ENCODE results near the gene TAS1R3.
A peak's percentile ranks its signal among the peaks of the same experiment; 100 is the strongest.

Gene TAS1R3

GRCh38 chr1:1346501-1346890, 15.4 kb downstream of the TAS1R3 start:
- Mint-ChIP-seq H3K4me1 (peaks cover 19% of the 10 kb centered on the region), H3K27me3 (ENCODE audit: low read depth, poor library complexity) (no peaks in the 10 kb centered on the region), H3K36me3 (ENCODE audit: low read depth) (no peaks in the 10 kb centered on the region), H3K9me3 (no peaks in the 10 kb centered on the region), H3K27ac (no peak overlapping the region), H3K4me3 (peak overlapping the region; percentile 82)
- no peak for TF ChIP-seq CTCF (IDR thresholded peaks at IDR 0.05)
- no peak for DNase-seq

- H3K27me3 Mint-ChIP-seq (ENCODE audit: low read depth, poor library complexity): no peaks in the 10 kb centered on the region
Observed at GRCh38 chr1:1347026-1347595, 16.0 kb downstream of the TAS1R3 start.

GRCh38 chr1:1347663-1348419, 16.8 kb downstream of the TAS1R3 start:
- Mint-ChIP-seq H3K27ac (no peak overlapping the region), H3K4me1 (peaks cover 29% of the 10 kb centered on the region), H3K9me3 (no peaks in the 10 kb centered on the region), H3K27me3 (ENCODE audit: low read depth, poor library complexity) (peaks cover 3% of the 10 kb centered on the region), H3K4me3 (peak overlapping the region; percentile 82), H3K36me3 (ENCODE audit: low read depth) (no peaks in the 10 kb centered on the region)
- no peak for TF ChIP-seq CTCF (IDR thresholded peaks at IDR 0.05)
- DNase-seq: peak; percentile 58

More at GRCh38 chr1:1347026-1347595, 16.0 kb downstream of the TAS1R3 start:
- TF ChIP-seq CTCF (IDR thresholded peaks at IDR 0.05): no peak
- H3K27ac Mint-ChIP-seq: no peak overlapping the region
- DNase-seq: no peak
- H3K4me1 Mint-ChIP-seq: peaks cover 22% of the 10 kb centered on the region
- H3K9me3 Mint-ChIP-seq: no peaks in the 10 kb centered on the region
- peak overlapping the region; percentile 82 for H3K4me3 Mint-ChIP-seq
- no peaks in the 10 kb centered on the region for H3K36me3 Mint-ChIP-seq (ENCODE audit: low read depth)

GRCh38 chr1:1348420-1349255, 17.6 kb downstream of the TAS1R3 start:
- Mint-ChIP-seq H3K27ac (no peak overlapping the region), H3K4me1 (peaks cover 37% of the 10 kb centered on the region), H3K9me3 (no peaks in the 10 kb centered on the region), H3K27me3 (ENCODE audit: low read depth, poor library complexity) (peaks cover 3% of the 10 kb centered on the region), H3K4me3 (peak overlapping the region; percentile 82), H3K36me3 (ENCODE audit: low read depth) (no peaks in the 10 kb centered on the region)
- TF ChIP-seq CTCF (IDR thresholded peaks at IDR 0.05): no peak
- peak; percentile 50 for DNase-seq

GRCh38 chr1:1349256-1350012, 18.4 kb downstream of the TAS1R3 start, which contains the start of gene DVL1:
Gene DVL1 (minus strand): TSS chr1:1349418. CDS start chr1:1349065, 353 bp downstream.
- Mint-ChIP-seq H3K27ac (no peak within 1 kb of the TSS), H3K27me3 (ENCODE audit: low read depth, poor library complexity) (peaks cover 3% of the 10 kb centered on the region), H3K4me1 (peaks cover 45% of the 10 kb centered on the region), H3K4me3 (peak within 1 kb of the TSS; percentile 82), H3K36me3 (ENCODE audit: low read depth) (no peaks in the 10 kb centered on the region), H3K9me3 (no peaks in the 10 kb centered on the region)
- peak; percentile 22 for TF ChIP-seq CTCF (IDR thresholded peaks at IDR 0.05)
- peak; percentile 81 for DNase-seq

All from nephron progenitor cell (in vitro differentiated cells).